ENCODE results near the gene ARHGEF12.

Gene ARHGEF12

GRCh38 chr11:120331301-120331996, 4.8 kb upstream of the ARHGEF12 start:
- Histone ChIP-seq H3K27ac (ENCODE audit: low read depth, low read length) (no peak overlapping the region), H2AFZ (ENCODE audit: low read depth, low read length, severe bottlenecking) (no peak overlapping the region)

GRCh38 chr11:120332822-120333716, 3.1 kb upstream of the ARHGEF12 start:
- Histone ChIP-seq H3K79me2 (ENCODE audit: insufficient read depth, low read length) (no peaks in the 10 kb centered on the region), H3K4me3 (ENCODE audit: insufficient read depth, low read length, poor library complexity, severe bottlenecking) (no peak overlapping the region), H3F3A (ENCODE audit: insufficient read depth) (peaks cover 11% of the 10 kb centered on the region), H3K9me2 (replicated peaks; ENCODE audit: insufficient read depth, low read length) (no peaks in the 10 kb centered on the region), H3K27ac (ENCODE audit: low read depth, low read length) (no peak overlapping the region), H3K36me3 (ENCODE audit: low read length) (no peaks in the 10 kb centered on the region), H3K27me3 (ENCODE audit: low read length) (no peaks in the 10 kb centered on the region), H4K20me1 (ENCODE audit: low read depth, low read length) (peaks cover 6% of the 10 kb centered on the region), H3K9ac (ENCODE audit: low read length) (no peak overlapping the region), H3K9me3 (ENCODE audit: insufficient read depth, low read length) (no peaks in the 10 kb centered on the region), H3K4me2 (ENCODE audit: low read depth, low read length, poor library complexity, severe bottlenecking) (no peak overlapping the region), H2AFZ (ENCODE audit: low read depth, low read length, severe bottlenecking) (no peak overlapping the region)
- TF ChIP-seq EZH2phosphoT487 (conservative IDR thresholded peaks at IDR 0.05; ENCODE audit: low read length) (no peak), CTCF (IDR thresholded peaks at IDR 0.05; ENCODE audit: insufficient read depth, low read length, poor library complexity, severe bottlenecking) (no peak)

More at GRCh38 chr11:120331301-120331996, 4.8 kb upstream of the ARHGEF12 start:
- H3K9me3 ChIP-seq (ENCODE audit: insufficient read depth, low read length): no peaks in the 10 kb centered on the region
- H3K4me3 ChIP-seq (ENCODE audit: insufficient read depth, low read length, poor library complexity, severe bottlenecking): no peak overlapping the region
- TF ChIP-seq CTCF (IDR thresholded peaks at IDR 0.05; ENCODE audit: insufficient read depth, low read length, poor library complexity, severe bottlenecking) (no peak), EZH2phosphoT487 (conservative IDR thresholded peaks at IDR 0.05; ENCODE audit: low read length) (no peak)
- H3K36me3 ChIP-seq (ENCODE audit: low read length): no peaks in the 10 kb centered on the region
- H3K9ac ChIP-seq (ENCODE audit: low read length): no peak overlapping the region
- H3K27me3 ChIP-seq (ENCODE audit: low read length): no peaks in the 10 kb centered on the region
- H3F3A ChIP-seq (ENCODE audit: insufficient read depth): peaks cover 11% of the 10 kb centered on the region
- no peaks in the 10 kb centered on the region for H4K20me1 ChIP-seq (ENCODE audit: low read depth, low read length)
- H3K79me2 ChIP-seq (ENCODE audit: insufficient read depth, low read length): no peaks in the 10 kb centered on the region
- H3K4me2 ChIP-seq (ENCODE audit: low read depth, low read length, poor library complexity, severe bottlenecking): no peak overlapping the region
- no peaks in the 10 kb centered on the region for H3K9me2 ChIP-seq (replicated peaks; ENCODE audit: insufficient read depth, low read length)

- Histone ChIP-seq H3K27ac (ENCODE audit: low read depth, low read length) (no peak overlapping the region), H3K4me3 (ENCODE audit: insufficient read depth, low read length, poor library complexity, severe bottlenecking) (no peak overlapping the region), H3K9me2 (replicated peaks; ENCODE audit: insufficient read depth, low read length) (no peaks in the 10 kb centered on the region), H3K79me2 (ENCODE audit: insufficient read depth, low read length) (no peaks in the 10 kb centered on the region), H3K4me2 (ENCODE audit: low read depth, low read length, poor library complexity, severe bottlenecking) (no peak overlapping the region), H3K36me3 (ENCODE audit: low read length) (no peaks in the 10 kb centered on the region), H3F3A (ENCODE audit: insufficient read depth) (peaks cover 11% of the 10 kb centered on the region), H2AFZ (ENCODE audit: low read depth, low read length, severe bottlenecking) (no peak overlapping the region), H3K27me3 (ENCODE audit: low read length) (no peaks in the 10 kb centered on the region), H3K9ac (ENCODE audit: low read length) (no peak overlapping the region), H4K20me1 (ENCODE audit: low read depth, low read length) (peaks cover 14% of the 10 kb centered on the region), H3K9me3 (ENCODE audit: insufficient read depth, low read length) (no peaks in the 10 kb centered on the region)
- TF ChIP-seq CTCF (IDR thresholded peaks at IDR 0.05; ENCODE audit: insufficient read depth, low read length, poor library complexity, severe bottlenecking) (no peak), EZH2phosphoT487 (conservative IDR thresholded peaks at IDR 0.05; ENCODE audit: low read length) (no peak)
These were observed 2.4 kb upstream of the ARHGEF12 start for GRCh38 chr11:120333801-120334200.
